Retina (tissue), 1 donor: ENCODE measurements around the gene PDE4B.

Experiments
- DNase-seq: peaks from one replicate; pipeline ENCODE4 v3.0.0-alpha.2; 2016

PDE4B gene

DNA sequence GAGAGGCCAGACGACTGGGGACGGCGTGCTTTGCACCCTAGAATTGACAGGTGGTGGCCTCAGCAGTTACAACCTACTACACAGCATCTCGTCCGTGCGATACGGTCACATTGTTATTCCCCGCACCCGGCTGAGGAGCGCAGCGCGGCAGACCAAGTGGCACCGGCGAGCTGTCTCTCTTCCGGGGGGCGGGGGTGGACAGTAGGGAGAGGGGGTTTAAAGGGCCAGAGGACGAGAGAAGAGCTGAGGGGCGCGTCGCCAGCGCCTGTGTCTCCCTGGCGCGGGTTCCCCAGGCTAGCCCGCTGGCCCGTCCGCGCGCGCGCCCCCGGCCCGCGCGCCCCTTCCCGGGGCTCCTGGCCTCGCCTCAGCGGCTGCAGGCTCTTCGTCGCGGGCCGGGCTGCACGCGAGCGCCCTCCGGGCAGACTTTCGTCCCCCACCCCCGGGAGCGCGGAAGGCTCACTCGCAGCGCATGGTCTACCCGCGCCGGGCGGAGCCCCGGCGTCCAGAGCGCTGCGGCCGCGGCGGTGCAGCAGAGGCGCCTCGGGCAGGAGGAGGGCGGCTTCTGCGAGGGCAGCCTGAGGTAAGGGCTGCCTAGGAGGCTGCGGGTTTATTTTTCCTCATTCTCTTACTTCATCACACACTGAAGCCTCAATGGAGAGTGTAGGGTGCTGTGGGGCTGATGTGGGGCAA is at the start of gene PDE4B:
TSS of gene PDE4B (plus strand) at position 227 of the 690 bp plus-strand sequence.
- peak; percentile 87 for DNase-seq

DNA sequence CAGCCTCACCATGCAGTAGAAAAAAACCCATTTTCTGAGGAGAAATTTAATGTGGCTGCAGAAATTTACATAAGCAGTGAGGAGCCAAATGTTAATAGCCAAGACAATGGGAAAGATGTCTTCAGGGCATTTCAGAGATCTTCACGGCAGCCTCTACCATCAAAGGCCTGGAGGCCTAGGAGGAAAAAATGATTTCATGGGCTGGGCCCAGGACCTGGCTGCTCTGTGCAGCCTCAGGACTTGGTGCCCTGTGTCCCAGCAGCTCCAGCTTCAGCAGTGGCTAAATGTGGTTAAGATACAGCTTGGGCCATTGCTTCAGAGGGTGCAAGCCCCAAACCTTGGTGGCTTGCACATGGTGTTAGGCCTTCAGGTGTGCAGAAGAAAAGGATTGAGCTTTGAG is 48.0 kb upstream of the PDE4B start:
- DNase-seq, result no peak

DNA sequence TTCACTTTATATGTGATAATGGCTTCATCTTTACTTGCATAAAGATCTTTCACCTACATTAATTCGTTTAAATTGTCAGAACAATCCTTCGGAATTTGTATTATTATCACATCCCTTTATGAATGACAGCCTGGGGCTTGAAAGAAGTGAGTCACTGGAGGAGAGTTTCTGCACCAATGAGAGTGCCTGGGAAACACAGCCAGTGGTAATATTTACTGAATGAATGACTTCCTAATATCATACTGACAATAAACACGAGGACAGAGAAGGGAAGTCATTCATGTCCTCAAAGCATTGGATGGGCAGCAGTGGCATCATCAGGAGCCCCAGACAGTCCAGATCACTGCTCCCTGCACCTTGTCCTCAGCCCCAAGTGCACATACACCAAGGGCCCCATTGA is 40.7 kb upstream of the PDE4B start:
- DNase-seq, result no peak

DNA sequence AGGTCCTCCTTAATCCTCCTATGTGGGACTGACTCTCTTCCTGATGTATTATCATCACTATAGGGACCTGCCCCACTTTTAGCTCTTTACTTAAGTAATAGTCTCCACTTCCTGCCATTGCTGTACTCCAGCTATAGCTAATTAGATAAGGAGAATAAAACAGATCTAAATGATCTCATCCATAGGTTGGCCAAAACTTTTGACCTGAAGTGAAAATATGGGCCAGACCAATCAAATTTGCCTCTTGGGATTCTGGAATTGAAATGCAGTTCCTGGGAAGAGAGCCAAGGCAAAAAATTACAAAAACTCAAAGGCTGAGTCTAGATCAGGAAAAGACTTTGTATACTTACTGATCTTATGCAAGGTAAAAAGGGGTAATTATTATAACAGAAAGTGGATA is 36.1 kb upstream of the PDE4B start:
- no peak for DNase-seq

DNA sequence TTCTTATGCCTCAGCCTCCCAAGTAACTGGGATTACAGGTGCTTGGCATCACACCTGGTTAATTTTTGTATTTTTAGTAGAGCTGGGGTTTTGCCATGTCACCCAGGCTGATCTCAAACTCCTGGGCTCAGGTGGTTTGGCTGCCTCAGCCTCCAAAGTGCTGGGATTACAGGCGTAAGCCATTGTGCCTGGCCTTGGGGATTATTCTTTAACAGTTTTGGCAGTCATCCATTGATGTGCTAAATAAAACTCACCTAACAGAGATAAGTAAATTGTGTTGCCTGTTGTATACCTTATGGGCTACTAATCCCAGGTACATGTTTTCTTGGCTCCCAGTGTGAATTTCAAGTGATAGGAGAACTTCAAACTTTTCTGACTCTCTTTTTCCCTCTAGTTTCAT is 35.2 kb upstream of the PDE4B start:
- no peak for DNase-seq

DNA sequence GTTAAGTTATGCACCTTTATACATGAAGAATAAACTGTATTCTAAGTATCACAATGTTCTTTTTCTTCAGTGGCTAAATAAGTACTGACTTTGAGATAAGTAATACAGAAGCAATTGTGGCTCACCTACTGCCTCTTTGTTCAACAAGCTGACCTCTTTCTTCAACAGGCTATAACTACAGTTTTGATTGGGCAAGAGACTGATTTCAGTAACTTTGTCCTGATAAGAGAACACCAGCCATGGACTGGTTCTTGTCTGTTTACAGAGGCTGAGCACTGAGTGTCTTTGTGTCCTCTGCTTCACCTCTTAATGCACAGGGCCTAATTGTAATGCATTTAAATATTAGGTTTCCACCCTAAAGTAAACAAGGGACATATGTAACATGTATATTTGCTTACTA is 34.6 kb upstream of the PDE4B start:
- DNase-seq, result no peak

DNA sequence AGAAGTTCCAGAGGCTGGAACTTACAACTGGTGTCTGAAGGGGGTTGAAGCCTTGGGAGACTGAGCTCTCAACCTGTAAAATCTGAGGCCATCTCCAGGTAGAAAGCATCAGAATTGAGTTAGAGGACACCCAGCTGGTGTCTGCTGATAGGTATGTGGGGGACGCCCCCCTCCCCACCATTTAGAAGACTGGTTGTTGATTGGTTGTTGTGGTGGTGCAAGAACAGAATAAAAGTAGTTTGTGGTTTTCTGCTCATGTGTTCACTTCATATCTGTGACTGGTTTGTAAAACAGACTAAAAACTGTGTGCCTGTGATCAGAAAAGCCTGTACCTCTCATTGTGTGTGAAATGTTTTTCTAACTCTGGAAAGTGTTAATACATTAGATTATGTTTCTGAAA is 33.2 kb upstream of the PDE4B start:
- DNase-seq, result no peak

DNA sequence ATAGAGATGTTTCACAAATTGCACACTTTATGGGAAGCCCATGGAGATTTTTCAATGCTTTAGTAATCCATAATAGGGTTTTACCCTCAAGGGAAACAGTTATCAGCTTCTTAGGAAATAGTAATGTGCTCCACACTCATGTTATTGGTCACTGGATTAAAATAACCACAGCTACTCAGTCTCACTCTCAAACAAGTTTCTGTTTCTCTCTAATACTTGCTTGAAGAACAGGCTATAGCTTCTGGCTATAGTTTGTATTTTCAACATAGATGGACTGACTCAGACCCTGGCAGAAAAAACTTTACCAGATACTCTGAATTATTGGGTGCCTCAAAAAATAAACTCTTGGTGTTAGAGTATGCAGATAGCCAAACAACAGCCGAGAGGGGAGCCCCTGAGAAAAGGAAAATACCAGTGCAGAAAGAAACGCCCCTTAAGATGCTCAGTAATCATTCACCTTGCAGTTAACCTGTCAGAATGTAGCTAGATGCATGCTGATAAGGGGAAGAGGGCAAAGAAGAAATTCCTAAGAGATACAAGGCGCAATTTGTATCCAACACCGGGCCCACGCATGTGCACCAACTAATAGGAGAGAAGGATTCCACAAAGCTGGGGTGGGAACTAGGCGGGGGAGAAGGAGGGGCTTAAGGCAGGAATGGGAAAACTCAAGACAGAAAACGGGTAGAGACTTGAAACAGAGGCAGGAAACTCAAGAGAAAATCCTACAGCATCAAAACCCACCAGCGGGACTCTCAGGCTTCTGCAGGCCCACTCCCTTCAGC is 30.4 kb upstream of the PDE4B start:
- no peak for DNase-seq

DNA sequence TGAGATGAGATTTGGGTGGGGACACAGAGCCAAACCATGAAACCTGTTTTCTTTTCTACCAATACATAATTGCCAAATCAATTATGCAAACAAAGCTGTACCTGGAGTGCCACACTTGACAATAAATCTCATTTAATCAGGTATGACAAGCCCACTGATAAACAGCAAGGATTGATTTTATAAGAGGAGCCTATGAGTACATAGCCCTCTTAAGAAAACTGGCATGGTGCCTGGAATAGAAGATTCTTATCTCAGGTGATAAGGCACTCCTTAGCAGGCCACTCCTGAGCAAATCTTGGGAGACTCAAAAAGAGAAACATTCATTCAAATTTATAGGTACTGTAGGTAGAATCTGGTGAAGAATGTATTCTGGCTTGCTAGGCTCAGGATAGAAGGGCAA is 28.6 kb upstream of the PDE4B start:
- no peak for DNase-seq

DNA sequence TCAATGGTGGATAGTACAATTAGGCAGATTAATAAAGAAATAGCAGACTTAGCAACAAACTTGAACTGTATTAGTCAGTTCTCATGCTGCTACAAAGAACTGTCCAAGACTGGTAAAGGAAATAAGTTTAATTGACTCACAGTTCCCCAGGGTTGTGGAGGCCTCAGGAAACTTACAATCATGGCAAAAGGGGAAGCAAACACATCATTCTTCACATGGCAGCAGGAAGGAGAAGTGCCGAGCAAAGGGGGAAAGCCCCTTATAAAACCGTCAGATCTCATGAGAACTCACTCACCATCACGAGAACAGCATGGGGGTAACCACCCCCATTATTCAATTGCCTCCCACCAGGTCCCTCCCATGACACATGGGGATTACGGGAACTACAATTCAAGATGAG is 27.1 kb upstream of the PDE4B start:
- DNase-seq, result no peak

DNA sequence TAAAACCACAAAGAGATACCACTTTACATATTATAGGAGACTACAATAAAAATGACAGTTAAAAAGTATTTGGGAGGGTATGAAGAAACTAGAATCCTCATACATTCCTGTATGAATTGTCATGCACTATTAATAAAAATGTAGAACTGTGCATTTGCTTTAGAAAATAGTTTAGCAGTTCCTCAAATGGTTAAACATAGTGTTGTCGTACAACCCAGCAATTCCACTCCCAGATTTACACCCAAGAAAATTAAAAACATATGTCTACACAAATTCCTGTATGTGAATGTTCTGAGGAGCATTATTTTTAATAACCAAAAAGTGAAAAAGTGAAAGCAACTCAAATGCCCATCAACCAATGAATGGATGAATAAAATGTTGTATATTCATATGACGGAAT is 23.1 kb upstream of the PDE4B start:
- DNase-seq, result no peak

DNA sequence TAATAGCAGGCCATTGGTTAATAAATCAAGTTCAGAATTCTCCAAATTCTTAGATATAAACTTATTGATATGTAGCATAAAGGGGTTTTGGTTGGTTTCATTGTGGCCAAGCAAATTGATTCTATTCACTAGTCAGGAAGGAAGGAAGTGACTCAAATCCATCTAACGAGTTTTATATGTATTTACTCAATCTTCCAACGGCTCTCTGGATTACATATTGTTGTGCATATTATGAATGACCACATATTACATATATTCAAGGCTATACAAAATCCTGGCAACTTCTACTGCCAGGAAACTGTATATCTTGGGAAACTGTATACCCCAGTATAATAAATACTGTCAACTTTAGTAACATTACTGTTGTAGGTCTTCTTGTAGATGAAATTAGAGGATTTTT is 20.1 kb upstream of the PDE4B start:
- DNase-seq, result no peak

DNA sequence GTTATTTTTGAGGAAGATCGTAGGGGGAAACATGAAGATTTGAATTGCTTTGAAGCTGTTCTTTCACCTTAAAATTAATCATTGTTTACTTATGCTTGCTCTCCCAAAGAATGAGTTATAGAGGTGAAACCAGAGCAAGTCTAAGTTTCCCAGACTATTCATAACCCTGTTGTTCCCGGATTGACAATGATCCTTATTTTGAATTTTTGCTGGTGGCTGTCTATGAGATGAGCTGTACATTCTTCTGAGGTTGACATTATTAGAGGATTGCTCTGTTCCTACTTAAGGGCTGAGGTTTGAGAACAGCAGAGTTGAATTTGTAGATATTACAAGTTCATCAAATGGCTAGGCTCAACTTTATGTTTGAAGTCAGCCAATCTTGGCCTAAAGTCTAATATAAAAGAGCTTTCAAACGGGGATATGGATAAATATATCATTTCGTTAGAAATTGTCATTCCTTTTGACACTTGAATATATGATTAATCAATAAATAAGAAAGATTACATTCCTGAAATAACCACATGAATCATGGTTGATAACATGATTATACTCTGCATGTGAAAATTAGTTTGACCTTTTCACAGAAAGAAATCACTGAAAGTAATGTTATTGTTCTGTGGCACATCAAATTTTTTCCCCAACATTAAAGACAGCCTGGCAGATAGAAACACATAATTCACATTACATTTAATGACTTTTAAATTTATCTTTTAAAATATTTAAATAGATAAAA is 19.1 kb upstream of the PDE4B start:
- no peak for DNase-seq

DNA sequence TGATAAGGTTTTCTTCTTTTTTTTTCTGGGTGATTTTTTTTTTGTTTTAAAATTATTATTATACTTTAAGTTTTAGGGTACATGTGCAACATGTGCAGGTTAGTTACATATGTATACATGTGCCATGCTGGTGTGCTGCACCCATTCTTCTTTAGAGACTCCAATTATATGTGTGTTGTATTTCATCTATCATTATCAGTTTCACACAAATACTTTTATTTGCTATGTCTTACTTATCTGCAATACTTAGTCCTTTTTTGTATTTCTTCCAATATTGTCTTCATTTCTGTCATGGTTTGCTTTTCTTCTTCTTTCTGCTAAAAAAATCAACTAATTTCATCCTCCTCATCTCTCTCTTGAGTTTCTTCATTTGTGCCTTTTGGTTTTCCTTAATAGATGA is 3.9 kb upstream of the PDE4B start:
- DNase-seq, result no peak

DNA sequence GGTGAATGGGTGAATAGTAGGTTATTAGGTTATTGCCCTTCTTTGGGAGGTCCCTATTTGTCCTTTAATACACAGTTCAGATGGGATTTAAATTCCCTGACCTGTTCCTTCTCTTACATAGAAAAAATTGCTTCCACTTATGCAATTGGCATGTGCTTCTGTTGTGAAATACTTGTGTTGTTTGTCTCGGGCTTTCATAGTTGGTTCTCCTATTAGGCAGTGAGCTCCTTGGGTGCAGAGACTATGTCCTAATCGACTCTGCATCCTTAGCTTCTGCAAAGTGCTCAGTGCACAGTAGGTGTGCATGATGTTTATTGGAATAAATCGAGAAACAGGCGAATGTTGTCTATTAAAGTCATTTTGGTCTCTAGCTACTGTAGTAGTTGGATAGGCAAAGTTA is 1.3 kb upstream of the PDE4B start:
- no peak for DNase-seq

DNA sequence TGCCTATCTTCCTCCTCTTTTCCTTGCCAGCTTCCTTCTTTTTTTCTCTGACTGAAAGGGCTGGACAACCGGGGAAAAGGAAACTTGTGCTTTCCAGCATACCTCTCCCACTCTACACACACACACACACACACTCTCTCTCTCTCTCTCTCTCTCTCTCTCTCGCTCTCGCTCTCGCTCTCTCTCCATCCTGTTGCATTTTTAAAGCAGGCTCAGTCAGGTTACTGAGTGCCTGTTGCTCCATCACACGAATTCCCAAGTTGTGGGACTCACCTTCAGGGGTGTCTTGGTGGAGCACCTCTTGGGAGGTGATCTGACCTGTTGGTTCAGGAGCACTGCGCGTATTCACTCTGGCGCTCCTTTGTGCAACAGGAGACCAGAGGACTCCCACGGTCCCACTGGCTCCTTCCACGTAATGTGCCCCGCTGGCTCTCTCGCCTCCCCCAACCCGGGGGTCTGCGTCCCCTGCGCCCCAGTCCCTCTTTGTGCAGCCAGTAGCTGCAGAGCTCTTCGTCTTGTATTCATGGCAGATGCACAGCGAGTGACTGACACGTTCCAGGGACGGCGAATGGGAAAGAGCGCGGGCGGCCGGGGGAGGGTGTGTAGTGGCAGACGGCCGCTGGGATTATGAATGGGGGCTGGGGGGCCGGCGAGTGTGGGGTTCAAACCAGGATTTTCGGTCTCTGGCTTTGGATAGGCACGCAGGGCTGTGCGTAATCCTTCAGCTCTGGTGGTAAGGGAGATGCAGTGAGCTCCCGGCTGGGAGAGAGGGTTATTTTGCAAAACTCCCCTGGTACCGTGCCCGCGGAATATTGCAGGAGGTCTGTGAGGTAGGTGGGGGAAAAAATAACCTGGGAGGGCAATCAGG is 660 bp upstream of the PDE4B start:
- no peak for DNase-seq

DNA sequence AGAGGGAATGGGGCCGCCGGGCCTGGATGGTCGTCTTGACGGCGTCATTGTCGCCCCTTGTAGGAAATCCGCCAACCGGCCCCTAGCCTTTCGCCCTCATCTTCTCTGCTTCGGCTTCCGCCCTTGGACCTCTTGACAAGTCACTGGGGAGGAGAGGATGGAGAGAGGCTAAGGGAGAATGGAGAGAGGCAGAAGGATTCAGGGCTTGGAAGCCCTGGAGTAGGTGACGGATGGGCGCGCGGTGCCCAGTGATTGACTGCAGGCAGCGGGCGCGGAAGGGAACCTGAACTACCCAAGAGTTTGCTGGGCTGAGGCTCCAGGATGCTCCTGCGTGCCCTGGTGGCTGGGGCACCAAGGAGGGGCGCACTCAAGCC is 651 bp downstream of the PDE4B start:
- peak; percentile 82 for DNase-seq

DNA sequence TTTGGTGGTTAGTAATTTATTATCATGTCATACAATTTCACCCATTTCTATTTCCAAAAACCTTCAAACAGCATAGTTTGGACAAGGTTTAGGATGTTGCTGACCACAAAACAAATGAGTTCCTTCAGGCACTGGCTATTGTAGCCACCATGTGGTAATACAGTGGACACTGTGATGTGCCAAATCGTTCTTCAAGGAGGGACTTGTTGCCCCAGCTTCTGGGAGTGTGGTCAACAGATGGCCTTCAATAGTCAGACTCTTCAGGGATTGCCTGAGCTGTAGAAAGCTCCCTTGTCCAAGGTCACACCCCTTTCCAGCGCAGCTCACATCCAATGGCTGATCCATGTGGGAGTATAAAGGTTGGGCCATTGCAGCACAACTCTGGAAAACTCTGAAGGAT is 2.6 kb downstream of the PDE4B start:
- no peak for DNase-seq

DNA sequence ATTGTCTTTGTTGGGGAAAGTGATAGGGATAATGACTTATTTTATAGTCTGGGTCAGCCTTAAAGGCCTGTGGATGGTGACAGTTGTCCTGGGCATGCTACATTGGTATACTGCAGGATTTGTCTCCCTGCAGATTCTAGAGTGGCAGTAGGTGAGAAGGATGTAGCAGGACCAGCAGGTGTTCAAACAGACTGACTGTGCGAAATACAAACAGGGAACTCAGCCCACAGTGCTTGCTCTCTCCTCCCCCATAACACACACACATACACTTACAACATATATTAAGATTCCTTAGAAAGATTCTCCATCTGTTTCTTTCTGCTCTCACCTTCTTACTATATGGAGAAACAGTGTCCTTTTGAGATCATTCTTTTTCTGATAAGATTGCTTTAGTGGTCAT is 6.9 kb downstream of the PDE4B start:
- DNase-seq, result no peak

DNA sequence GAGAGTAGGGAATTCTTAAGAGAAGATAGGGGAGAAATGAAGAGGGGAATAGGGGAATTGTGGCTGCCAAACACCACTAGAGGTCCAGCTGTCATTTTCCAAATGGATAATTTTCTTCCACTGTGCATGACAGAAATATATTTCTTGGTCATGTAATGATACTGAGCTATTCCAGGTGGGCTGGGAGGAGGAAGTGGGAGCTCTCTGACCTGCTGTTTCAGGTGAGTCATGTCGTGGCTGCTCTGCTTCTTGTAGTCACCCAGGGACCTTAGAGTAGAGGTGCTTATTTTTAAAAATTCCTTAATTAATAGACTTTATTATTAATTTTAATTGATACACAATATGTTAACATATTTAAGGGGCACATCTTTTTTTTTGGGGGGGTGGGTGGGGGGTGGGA is 11.9 kb downstream of the PDE4B start:
- no peak for DNase-seq

DNA sequence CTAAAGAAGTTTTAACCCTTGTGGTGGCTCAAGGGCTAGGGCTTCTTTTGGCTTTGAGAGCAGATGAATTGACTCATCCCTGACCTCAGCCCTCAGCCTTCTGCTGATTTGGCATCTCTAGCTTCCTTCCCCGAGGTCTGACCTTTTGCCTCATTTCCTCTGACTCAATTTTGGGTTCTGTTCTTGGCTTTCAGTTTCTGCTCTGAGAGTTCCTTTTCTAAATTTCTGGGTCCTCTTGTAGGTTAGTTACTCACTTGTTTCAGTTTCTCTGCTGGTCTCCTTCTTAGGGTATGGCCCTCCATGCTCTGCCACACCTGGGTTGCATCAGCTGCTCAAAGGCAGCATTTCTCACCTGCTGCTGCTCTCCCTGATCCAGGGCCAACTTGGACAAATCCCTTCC is 19.4 kb downstream of the PDE4B start:
- DNase-seq, result no peak

DNA sequence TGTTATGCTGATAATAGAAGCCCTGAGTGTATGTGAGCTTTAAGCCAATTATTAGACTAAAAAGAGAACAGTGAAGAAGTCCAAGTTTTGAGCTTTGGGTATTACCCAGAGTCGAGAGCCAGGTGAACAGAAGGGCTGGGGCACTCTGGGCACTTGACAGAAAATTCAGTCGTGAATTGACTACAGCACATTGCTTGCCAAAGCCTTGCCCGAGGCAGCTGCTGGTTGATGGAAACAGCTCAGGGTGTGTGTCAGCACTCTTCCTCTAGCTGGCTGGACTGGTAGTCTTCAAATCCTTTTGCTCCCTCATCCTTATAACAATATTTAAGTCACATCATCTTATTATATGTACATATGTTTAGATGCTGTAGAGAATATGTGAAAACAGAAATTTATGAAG is 21.3 kb downstream of the PDE4B start:
- no peak for DNase-seq

DNA sequence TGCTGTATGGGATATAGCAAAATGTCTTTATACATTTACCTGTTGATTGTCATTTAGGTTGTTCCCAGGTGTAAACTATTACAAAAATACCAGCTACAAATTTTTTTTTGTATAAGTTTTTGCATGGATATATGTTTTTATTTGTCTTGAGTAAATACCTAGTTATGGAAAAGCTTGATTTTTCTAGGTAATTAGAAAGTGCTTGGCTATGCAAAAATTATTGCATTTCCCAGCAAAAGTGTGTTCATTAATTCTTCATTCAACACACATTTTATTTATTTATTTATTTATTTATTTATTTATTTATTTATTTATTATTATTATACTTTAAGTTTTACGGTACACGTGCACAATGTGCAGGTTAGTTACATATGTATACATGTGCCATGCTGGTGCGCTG is 22.1 kb downstream of the PDE4B start:
- no peak for DNase-seq
